GM18858 (cell line): Measurements from ENCODE around the gene PRDM11.

ENCODE experiments used
- ATAC-seq: cut with Tn5 transposase; IDR thresholded peaks from one replicate; pipeline ENCODE4 v1.9.1; 2021; ENCODE audit not compliant: unreplicated experiment

Gene PRDM11

GRCh38 chr11:45141171-45141570 lies 5.3 kb upstream of the PRDM11 start:
- ATAC-seq = no peak

GRCh38 chr11:45141631-45142030 lies 4.8 kb upstream of the PRDM11 start:
- no peak for ATAC-seq

GRCh38 chr11:45142241-45143055 lies 4.0 kb upstream of the PRDM11 start:
- ATAC-seq = no peak

- ATAC-seq = no peak
Measured at GRCh38 chr11:45143494-45143893, 2.9 kb upstream of the PRDM11 start.

GRCh38 chr11:45144126-45145082 lies 2.0 kb upstream of the PRDM11 start:
- no peak for ATAC-seq

GRCh38 chr11:45145083-45145378 lies 1.4 kb upstream of the PRDM11 start:
- ATAC-seq = no peak

GRCh38 chr11:45145379-45146071 lies 914 bp upstream of the PRDM11 start:
- no peak for ATAC-seq

GRCh38 chr11:45147017-45147728 lies 734 bp downstream of the PRDM11 start:
- peak; percentile 99 for ATAC-seq

- ATAC-seq = no peak
Measured at GRCh38 chr11:45147891-45148675, 1.6 kb downstream of the PRDM11 start.

- ATAC-seq = no peak
Measured at GRCh38 chr11:45149483-45150056, 3.1 kb downstream of the PRDM11 start.

GRCh38 chr11:45150301-45150700 lies 3.9 kb downstream of the PRDM11 start:
- no peak for ATAC-seq

- ATAC-seq = no peak
Measured at GRCh38 chr11:45150943-45151342, 4.5 kb downstream of the PRDM11 start.

GRCh38 chr11:45151362-45151982 lies 5.0 kb downstream of the PRDM11 start:
- ATAC-seq = no peak

GRCh38 chr11:45152740-45153595 lies 6.5 kb downstream of the PRDM11 start:
- no peak for ATAC-seq

- no peak for ATAC-seq
Measured at GRCh38 chr11:45154276-45154675, 7.8 kb downstream of the PRDM11 start.

- ATAC-seq = no peak
Measured at GRCh38 chr11:45155058-45155551, 8.7 kb downstream of the PRDM11 start.

GRCh38 chr11:45155627-45156180 lies 9.3 kb downstream of the PRDM11 start:
- ATAC-seq = no peak

- ATAC-seq = no peak
Measured at GRCh38 chr11:45156201-45156600, 9.8 kb downstream of the PRDM11 start.
